Neural progenitor cell (in vitro differentiated cells): ENCODE measurements around the gene IFI27L2. TPM values are rescaled to one million over a fixed set of nuclear protein-coding genes. Genes with fewer than 3 reads are reported as not detected.

Experiments
- DNase-seq: peaks from one replicate; pipeline ENCODE4 v3.0.0-alpha.2; 2016; ENCODE audit warnings: low spot score
- H2AFZ ChIP-seq: fragments of 200-600 bp; sonication (generic); replicated peaks from 2 replicates; pipeline ENCODE4 v1.6.1; 2016; ENCODE audit warnings: antibody characterized with exemption
- H3F3A ChIP-seq: fragments of 200-600 bp; sonication (generic); 2 replicates; pipeline ENCODE4 v1.6.1; 2016; ENCODE audit warnings: antibody characterized with exemption, low read depth
- H3K27ac ChIP-seq: fragments of 200-600 bp; sonication (generic); 2 replicates; pipeline ENCODE4 v1.5.1; 2016; ENCODE audit warnings: mild to moderate bottlenecking
- H3K27me3 ChIP-seq: fragments of 200-600 bp; sonication (generic); 2 replicates; pipeline ENCODE4 v1.6.1; 2016; ENCODE audit warnings: mild to moderate bottlenecking, moderate library complexity
- H3K36me3 ChIP-seq: fragments of 200-600 bp; sonication (generic); 2 replicates; pipeline ENCODE4 v1.5.1; 2016
- H3K4me1 ChIP-seq: fragments of 200-600 bp; sonication (generic); 2 replicates; pipeline ENCODE4 v1.6.1; 2016; ENCODE audit warnings: mixed run types
- H3K4me2 ChIP-seq: fragments of 200-600 bp; sonication (generic); 2 replicates; pipeline ENCODE4 v1.6.1; 2016
- H3K4me3 ChIP-seq: fragments of 200-600 bp; sonication (generic); 2 replicates; pipeline ENCODE4 v1.5.1; 2016
- H3K79me2 ChIP-seq: fragments of 200-600 bp; sonication (generic); 2 replicates; pipeline ENCODE4 v1.6.1; 2016; ENCODE audit warnings: low read depth
- H3K9ac ChIP-seq: fragments of 200-600 bp; sonication (generic); 2 replicates; pipeline ENCODE4 v1.6.1; 2016
- H3K9me3 ChIP-seq: fragments of 200-600 bp; sonication (generic); 2 replicates; pipeline ENCODE4 v1.5.1; 2016; ENCODE audit warnings: low read depth
- H4K20me1 ChIP-seq: fragments of 200-600 bp; sonication (generic); 2 replicates; pipeline ENCODE4 v1.6.1; 2016; ENCODE audit warnings: low read depth
- H3K27ac Mint-ChIP-seq: 3 replicates; pipeline ENCODE4 v1.8.0; 2021; ENCODE audit warnings: mixed read lengths
- H3K27me3 Mint-ChIP-seq: 2 replicates; pipeline ENCODE4 v1.8.0; 2022; ENCODE audit warnings: low read depth, mild to moderate bottlenecking, inconsistent platforms, moderate library complexity, mixed read lengths; ENCODE audit not compliant: insufficient read depth
- H3K36me3 Mint-ChIP-seq: 3 replicates; pipeline ENCODE4 v1.8.0; 2021; ENCODE audit warnings: mixed read lengths
- H3K4me1 Mint-ChIP-seq: 3 replicates; pipeline ENCODE4 v1.8.0; 2021; ENCODE audit warnings: mixed read lengths
- H3K4me3 Mint-ChIP-seq: 3 replicates; pipeline ENCODE4 v1.8.0; 2021; ENCODE audit warnings: mild to moderate bottlenecking, moderate library complexity, mixed read lengths
- H3K9me3 Mint-ChIP-seq: 3 replicates; pipeline ENCODE4 v1.8.0; 2020; ENCODE audit warnings: mixed read lengths
- EZH2 ChIP-seq: fragments of 200-600 bp; sonication (generic); IDR thresholded peaks from 2 replicates; pipeline ENCODE4 v1.6.1; 2017; ENCODE audit warnings: antibody characterized with exemption, mild to moderate bottlenecking, moderate library complexity
- EZH2phosphoT487 ChIP-seq: fragments of 200-600 bp; sonication (generic); IDR thresholded peaks from 2 replicates; pipeline ENCODE4 v1.6.1; 2017; ENCODE audit warnings: antibody characterized with exemption
- total RNA-seq: library from RNA; depleted of rRNA; stranded (reverse); fragments of >200 nt; gene quantifications from 2 replicates; pipeline ENCODE4 v1.2.3, GENCODE V29; 2015; ENCODE audit warnings: low replicate concordance
- TF ChIP-seq, protein P1 (sequence below): fragments of 200-600 bp; sonication (generic); IDR thresholded peaks from 2 replicates; pipeline ENCODE4 v1.5.1; 2017; ENCODE audit warnings: antibody characterized with exemption, mild to moderate bottlenecking

IFI27L2 gene
- total RNA-seq, 1 donor from 2014 or later, result 24.7 TPM

DNA sequence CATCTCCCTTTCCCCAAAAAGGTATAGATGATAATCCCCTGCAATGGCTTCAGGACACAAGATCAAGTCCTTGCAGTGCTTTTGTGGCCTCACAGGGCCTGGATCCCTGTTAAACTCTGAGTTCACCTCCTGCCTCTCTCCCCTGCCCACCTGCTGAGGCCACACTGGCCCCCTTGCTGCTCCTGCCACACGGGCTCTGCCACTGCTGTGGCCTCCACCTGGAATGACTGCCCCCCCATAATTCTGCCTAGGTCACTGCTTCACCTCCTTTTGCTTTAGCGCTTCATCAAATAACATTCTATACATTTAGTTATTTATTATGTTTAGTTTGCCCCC is 19.5 kb downstream of the IFI27L2 start:
- Histone ChIP-seq H3K4me2 (no peak overlapping the region), H3K36me3 (no peaks in the 10 kb centered on the region), H3K27ac (no peak overlapping the region), H3F3A (no peaks in the 10 kb centered on the region), H4K20me1 (no peaks in the 10 kb centered on the region), H2AFZ (no peak overlapping the region), H3K27me3 (no peaks in the 10 kb centered on the region), H3K9me3 (no peaks in the 10 kb centered on the region), H3K79me2 (no peaks in the 10 kb centered on the region), H3K4me1 (peaks cover 14% of the 10 kb centered on the region), H3K4me3 (no peak overlapping the region), H3K9ac (no peak overlapping the region)
- H3K36me3 Mint-ChIP-seq, result peaks cover 6% of the 10 kb centered on the region
- no peak overlapping the region for H3K27ac Mint-ChIP-seq
- no peak overlapping the region for H3K4me3 Mint-ChIP-seq
- H3K9me3 Mint-ChIP-seq, result no peaks in the 10 kb centered on the region
- peaks cover 6% of the 10 kb centered on the region for H3K27me3 Mint-ChIP-seq
- peaks cover 16% of the 10 kb centered on the region for H3K4me1 Mint-ChIP-seq
- DNase-seq, result no peak
- TF ChIP-seq EZH2phosphoT487 (no peak), EZH2 (no peak)
- TF ChIP-seq, protein P1, sequence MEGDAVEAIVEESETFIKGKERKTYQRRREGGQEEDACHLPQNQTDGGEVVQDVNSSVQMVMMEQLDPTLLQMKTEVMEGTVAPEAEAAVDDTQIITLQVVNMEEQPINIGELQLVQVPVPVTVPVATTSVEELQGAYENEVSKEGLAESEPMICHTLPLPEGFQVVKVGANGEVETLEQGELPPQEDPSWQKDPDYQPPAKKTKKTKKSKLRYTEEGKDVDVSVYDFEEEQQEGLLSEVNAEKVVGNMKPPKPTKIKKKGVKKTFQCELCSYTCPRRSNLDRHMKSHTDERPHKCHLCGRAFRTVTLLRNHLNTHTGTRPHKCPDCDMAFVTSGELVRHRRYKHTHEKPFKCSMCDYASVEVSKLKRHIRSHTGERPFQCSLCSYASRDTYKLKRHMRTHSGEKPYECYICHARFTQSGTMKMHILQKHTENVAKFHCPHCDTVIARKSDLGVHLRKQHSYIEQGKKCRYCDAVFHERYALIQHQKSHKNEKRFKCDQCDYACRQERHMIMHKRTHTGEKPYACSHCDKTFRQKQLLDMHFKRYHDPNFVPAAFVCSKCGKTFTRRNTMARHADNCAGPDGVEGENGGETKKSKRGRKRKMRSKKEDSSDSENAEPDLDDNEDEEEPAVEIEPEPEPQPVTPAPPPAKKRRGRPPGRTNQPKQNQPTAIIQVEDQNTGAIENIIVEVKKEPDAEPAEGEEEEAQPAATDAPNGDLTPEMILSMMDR, result no peak

DNA sequence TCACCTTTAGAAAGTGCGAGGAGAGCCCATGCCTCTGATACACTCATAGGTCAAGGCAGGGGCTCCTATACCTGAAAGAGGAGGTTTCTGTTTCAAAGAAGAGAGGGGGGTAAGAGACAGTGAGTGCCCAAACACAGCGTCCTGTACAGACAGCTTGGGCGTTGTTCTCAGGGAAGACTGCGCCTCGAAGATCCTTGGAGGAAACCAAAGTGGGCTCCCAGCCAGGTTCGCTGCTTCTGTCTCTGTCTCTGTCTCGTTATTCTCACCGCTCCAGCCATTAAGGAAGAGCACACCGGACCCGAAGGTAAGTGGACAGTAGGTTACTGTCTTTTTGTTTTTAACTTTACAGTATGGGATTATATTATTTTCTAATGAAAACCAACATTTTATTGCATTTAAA is 24.7 kb downstream of the IFI27L2 start:
- H3K27ac ChIP-seq, result no peak overlapping the region
- no peaks in the 10 kb centered on the region for H3K9me3 Mint-ChIP-seq
- no peaks in the 10 kb centered on the region for H4K20me1 ChIP-seq
- peaks cover 5% of the 10 kb centered on the region for H3K4me1 ChIP-seq
- no peak overlapping the region for H3K27ac Mint-ChIP-seq
- no peak overlapping the region for H3K4me2 ChIP-seq
- H3K79me2 ChIP-seq, result no peaks in the 10 kb centered on the region
- TF ChIP-seq EZH2phosphoT487 (no peak), EZH2 (no peak)
- TF ChIP-seq, protein P1, result no peak
- H3K4me1 Mint-ChIP-seq, result peaks cover 8% of the 10 kb centered on the region
- no peaks in the 10 kb centered on the region for H3K9me3 ChIP-seq
- H3K27me3 Mint-ChIP-seq, result peaks cover 5% of the 10 kb centered on the region
- no peaks in the 10 kb centered on the region for H3K27me3 ChIP-seq
- no peaks in the 10 kb centered on the region for H3F3A ChIP-seq
- no peak overlapping the region for H3K4me3 ChIP-seq
- no peak for DNase-seq
- peaks cover 10% of the 10 kb centered on the region for H3K36me3 Mint-ChIP-seq
- no peak overlapping the region for H3K4me3 Mint-ChIP-seq
- no peak overlapping the region for H3K9ac ChIP-seq
- no peak overlapping the region for H2AFZ ChIP-seq
- H3K36me3 ChIP-seq, result no peaks in the 10 kb centered on the region

DNA sequence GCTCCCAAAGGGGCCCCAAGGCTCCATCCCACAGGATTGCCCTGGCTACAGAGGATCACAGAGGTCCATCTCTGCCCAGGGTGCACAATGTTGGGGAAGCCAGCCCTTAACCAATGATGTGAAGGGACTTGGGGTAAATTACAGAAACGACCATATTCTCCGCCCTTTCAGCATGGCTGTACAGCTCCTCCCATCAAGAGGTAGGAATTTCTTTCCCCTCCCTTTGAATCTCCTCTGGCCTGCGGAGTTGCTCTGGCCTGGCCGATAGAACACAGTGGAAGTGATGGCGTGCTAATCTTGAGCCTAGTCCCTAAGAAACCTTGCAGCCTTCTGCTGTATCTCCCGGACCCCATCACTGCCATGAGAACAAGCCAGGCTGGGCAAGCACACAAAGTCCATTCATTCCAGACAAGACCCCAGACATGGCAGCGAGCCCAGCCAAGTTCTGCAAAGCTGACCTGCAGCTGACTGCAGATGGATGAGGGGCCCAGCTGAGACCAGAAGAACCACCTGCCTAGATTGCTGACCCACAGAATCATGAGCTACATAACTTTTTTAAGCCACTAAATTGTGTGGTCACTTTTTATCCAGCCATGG is 25.8 kb downstream of the IFI27L2 start:
- no peaks in the 10 kb centered on the region for H3K9me3 Mint-ChIP-seq
- TF ChIP-seq EZH2 (no peak), EZH2phosphoT487 (no peak)
- TF ChIP-seq, protein P1, result no peak
- no peak for DNase-seq
- Histone ChIP-seq H3K27me3 (no peaks in the 10 kb centered on the region), H3K79me2 (no peaks in the 10 kb centered on the region), H3K36me3 (no peaks in the 10 kb centered on the region), H3K9me3 (no peaks in the 10 kb centered on the region), H3K27ac (no peak overlapping the region), H4K20me1 (no peaks in the 10 kb centered on the region), H3K4me1 (peaks cover 5% of the 10 kb centered on the region), H3K4me3 (no peak overlapping the region), H2AFZ (no peak overlapping the region), H3F3A (no peaks in the 10 kb centered on the region), H3K4me2 (no peak overlapping the region), H3K9ac (no peak overlapping the region)
- peaks cover 15% of the 10 kb centered on the region for H3K36me3 Mint-ChIP-seq
- H3K4me3 Mint-ChIP-seq, result no peak overlapping the region
- H3K27me3 Mint-ChIP-seq, result peaks cover 4% of the 10 kb centered on the region
- H3K4me1 Mint-ChIP-seq, result peaks cover 7% of the 10 kb centered on the region
- no peak overlapping the region for H3K27ac Mint-ChIP-seq
